Activated CD4-positive, alpha-beta T cell treated with anti-CD3 and anti-CD28 coated beads, Interleukin-2, Interleukin-6, amounts not matched to agents 100 ng/mL and 50 ng/mL, durations not matched to agents 16 hours and 8 hours (primary cell): ENCODE measurements around the gene TRIOBP.
"Not testable (repeated sequence)": the region's sequence is repeated elsewhere in the genome, so short reads cannot be mapped to it uniquely, and the experiment has no call there.

Experiments
- DNase-seq: peaks from one replicate; pipeline ENCODE4 v3.0.0-alpha.2; 2020

TRIOBP gene, protein sequence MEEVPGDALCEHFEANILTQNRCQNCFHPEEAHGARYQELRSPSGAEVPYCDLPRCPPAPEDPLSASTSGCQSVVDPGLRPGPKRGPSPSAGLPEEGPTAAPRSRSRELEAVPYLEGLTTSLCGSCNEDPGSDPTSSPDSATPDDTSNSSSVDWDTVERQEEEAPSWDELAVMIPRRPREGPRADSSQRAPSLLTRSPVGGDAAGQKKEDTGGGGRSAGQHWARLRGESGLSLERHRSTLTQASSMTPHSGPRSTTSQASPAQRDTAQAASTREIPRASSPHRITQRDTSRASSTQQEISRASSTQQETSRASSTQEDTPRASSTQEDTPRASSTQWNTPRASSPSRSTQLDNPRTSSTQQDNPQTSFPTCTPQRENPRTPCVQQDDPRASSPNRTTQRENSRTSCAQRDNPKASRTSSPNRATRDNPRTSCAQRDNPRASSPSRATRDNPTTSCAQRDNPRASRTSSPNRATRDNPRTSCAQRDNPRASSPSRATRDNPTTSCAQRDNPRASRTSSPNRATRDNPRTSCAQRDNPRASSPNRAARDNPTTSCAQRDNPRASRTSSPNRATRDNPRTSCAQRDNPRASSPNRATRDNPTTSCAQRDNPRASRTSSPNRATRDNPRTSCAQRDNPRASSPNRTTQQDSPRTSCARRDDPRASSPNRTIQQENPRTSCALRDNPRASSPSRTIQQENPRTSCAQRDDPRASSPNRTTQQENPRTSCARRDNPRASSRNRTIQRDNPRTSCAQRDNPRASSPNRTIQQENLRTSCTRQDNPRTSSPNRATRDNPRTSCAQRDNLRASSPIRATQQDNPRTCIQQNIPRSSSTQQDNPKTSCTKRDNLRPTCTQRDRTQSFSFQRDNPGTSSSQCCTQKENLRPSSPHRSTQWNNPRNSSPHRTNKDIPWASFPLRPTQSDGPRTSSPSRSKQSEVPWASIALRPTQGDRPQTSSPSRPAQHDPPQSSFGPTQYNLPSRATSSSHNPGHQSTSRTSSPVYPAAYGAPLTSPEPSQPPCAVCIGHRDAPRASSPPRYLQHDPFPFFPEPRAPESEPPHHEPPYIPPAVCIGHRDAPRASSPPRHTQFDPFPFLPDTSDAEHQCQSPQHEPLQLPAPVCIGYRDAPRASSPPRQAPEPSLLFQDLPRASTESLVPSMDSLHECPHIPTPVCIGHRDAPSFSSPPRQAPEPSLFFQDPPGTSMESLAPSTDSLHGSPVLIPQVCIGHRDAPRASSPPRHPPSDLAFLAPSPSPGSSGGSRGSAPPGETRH (N-terminal part only)

GRCh38 chr22:37696657-37697537 is at the start of gene TRIOBP:
Gene TRIOBP (plus strand): TSS chr22:37697048. CDS start chr22:37701366, 4,318 bp downstream.
- peak; percentile 90 for DNase-seq

GRCh38 chr22:37647317-37647716 is 49.5 kb upstream of the TRIOBP start:
- DNase-seq = no peak

GRCh38 chr22:37647928-37648327 is 48.9 kb upstream of the TRIOBP start:
- DNase-seq = no peak

DNA sequence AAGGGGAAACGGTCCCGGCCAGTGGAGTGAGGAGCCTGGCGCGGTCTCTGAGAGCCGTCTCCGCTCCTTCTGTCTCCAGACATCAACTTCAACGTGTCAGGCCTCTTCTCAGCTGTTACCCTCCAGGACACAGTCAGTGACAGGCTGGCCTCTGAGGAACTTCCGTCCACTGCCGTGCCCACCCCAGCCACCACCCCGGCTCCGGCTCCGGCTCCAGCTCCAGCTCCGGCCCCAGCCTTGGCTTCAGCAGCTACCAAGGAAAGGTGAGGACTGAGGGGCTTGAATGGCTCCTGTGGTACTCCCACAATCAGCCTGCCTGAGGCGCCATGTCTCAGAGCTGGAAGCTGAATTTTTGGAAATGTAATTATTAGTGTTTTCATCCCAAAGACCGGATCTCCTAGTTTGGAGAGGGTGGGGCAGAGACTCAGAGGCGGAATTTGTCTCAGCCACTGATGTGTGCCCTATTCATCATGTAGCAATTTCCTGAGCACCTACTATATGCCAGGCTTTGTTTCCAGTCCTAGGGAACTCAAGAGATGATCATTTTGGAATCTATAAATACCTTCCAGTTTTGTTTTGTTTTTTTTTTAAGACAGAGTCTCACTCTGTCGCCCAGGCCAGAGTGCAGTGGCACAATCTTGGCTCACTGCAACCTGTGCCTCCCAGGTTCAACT is 46.2 kb upstream of the TRIOBP start:
- no peak for DNase-seq

DNA sequence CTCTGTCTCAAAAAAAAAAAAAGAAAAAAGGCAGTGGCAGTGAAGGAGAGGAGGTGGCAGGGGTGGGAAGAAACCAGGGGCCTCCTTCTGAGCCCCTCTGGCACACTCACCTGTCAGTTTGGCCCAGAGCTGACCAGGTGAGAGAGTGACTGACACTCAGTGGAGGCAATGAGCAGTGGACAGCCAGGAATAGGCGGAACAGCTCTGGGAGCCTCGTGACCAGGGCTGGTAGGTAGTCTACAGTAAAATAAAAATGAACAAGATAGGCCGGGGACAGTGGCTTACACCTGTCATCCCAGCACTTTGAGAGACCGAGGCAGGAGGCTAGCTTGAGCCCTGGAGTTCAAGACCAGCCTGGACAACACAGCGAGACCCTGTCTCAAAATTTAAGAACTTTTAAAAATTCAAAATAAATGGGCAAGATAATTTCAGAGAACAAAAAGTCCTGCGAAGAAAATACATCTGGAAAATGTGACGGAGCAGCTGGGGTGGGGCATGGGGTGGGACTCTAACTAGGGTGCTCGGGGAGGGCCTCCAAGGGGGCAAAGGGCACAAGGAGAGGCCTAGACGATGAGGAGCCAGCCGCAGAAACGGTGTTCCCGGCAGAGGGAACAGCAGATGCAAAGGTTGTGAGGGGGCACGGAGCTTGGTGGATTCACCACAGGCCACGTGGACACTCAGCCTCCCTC is 42.1 kb upstream of the TRIOBP start:
- DNase-seq = no peak

DNA sequence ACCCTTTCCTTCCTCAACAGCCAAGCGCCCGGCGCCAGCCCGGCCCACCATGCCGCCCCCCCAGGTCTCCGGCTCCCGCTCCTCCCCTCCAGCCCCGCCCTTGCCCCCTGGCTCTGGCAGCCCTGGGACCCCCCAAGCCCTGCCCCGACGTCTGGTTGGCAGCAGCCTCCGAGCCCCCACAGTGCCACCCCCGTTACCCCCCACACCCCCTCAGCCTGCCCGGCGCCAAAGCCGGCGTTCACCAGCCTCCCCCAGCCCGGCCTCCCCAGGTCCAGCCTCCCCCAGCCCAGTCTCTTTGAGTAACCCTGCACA is 41.6 kb upstream of the TRIOBP start:
- DNase-seq = no peak

DNA sequence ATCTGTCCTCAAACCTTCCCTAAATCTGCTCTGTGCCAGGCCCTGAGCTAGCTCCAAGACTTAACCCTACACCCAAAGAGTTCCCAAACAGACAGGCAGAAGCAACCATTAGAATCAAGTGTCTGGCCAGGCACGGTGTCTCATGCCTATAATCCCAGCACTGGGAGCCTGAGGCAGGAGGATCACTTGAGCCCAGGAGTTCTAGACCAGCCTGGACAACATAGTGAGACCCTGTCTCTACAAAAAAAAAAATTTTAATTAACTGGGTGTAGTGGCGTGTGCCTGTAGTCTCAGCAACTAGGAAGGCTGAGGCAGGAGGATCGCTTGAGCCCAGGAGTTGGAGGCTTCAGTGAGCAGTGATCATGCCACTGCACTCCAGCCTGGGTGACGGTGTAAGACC is 40.3 kb upstream of the TRIOBP start:
- DNase-seq = not testable (repeated sequence)

GRCh38 chr22:37657590-37658132 is 39.2 kb upstream of the TRIOBP start:
- DNase-seq = no peak

DNA sequence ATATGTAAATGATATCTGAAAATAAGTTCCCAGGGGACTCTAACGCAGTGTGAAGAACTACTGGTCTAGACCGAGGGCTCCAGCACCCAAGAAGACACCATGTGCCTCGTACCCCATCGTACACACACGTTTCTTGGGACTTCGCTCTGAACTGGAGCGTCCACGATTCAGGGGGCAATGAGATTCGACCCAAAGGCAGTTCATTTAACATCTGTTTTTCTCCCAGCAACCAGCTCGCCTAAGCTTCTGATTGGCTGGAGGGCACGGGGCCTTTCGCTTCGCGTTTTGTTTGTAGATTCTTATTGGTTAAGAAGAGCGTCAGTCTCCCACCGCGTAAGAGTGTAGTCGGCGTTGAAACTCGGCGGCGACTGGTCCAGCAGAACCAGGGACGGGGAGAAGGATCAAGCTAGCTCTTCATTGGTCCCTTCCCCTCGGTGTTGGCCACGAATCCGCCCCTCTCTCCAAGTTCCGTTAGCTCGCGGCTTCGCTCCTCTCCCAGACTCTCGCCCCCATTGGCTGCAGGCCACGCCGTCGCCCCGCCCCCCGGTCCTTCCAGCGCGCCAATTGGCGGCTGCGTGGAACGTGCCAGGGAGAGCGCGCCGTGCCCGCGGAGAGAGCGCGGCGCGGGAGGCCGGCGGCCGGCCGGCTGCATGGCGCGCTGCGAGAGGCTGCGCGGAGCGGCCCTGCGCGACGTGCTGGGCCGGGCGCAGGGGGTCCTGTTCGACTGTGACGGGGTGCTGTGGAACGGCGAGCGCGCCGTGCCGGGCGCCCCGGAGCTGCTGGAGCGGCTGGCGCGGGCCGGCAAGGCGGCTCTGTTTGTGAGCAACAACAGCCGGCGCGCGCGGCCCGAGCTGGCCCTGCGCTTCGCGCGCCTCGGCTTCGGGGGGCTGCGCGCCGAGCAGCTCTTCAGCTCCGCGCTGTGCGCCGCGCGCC is 38.4 kb upstream of the TRIOBP start, which contains the start of gene PDXP:
PDXP (plus strand) TSS at position 591 of the 933 bp plus-strand sequence; CDS start at position 651, 60 bp downstream.
- DNase-seq = peak; percentile 99

GRCh38 chr22:37659066-37659896 is 37.6 kb upstream of the TRIOBP start:
- DNase-seq = peak; percentile 56

- DNase-seq = no peak
Measured at GRCh38 chr22:37659897-37660708, 36.7 kb upstream of the TRIOBP start.

DNA sequence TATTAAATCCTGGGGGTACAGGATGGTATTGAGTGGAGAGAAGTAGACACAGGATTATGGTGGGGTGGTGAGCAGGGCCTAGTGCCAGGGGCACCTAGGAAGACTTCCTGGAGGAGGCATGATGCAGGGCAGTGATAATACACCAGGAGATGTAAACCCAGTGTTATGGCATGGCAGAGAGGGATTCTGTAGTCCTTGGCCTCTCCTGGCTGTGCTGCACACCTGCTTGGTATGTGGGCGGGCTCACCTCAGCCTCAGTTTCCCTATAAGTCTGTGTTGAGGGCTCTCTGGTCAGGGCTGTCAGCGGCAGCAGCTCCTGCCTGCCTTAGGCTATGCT is 36.2 kb upstream of the TRIOBP start:
- DNase-seq = no peak

DNA sequence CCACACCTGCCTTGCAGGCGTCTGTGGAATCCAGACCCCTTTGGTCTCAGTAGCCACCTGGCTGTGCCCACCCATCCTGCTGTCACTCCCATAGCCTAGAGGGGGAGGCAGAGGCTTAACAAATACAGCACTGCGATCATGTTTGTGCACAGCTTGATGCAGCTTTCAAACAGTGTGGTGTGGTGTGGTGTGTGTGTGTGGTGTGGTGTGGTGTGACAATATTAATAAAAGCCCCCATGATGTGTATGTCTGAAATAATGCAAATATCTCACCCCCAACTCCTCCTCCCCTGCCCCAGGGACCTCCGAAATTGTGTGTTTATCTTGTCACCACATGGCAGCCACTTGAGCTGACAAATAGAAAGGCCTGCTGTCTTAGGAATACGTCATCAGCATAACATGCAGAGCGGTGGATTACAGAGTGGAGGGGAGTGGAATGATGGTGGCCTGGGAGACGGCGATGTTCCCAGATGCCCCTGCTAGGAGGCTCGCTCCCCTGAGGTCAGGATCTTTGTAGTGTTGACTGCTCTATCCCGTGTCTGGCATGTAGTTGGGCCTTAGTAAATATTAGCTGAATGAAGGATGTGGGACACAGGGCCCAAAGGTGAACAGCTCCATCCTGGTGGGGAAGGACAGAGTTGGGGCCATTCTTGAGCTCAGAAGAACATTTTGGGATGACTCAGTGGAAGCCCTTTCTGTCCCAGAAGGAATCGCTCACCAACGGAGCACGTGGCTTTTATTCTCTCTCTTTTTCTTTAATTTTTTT is 35.5 kb upstream of the TRIOBP start:
- no peak for DNase-seq

GRCh38 chr22:37662039-37662438 is 34.8 kb upstream of the TRIOBP start:
- DNase-seq = no peak

GRCh38 chr22:37663521-37664140 is 33.2 kb upstream of the TRIOBP start:
- DNase-seq = no peak
